ENCODE measurements around the gene NTM.

NTM gene

DNA sequence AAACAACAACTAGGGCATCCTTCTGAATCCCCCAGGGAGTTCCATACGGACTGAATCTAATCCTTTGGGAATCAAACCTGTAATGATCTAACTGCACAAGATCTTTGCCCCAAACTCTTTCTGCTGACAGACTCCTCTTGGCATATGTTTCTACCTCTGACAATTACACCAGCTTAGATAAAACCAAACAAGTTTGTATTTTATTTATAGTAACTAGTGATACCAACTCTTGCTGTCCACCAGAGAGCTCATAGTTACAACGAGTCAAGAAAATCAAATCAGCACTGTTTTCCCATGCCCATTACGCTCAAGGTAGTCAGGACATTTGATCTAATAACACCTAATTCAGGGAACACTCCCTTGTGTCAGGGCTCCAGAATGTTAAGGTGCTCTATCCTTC is 972.0 kb downstream of the NTM start:
- Histone ChIP-seq H3F3A (ENCODE audit: insufficient read depth, low read length) (no peaks in the 10 kb centered on the region), H3K4me2 (ENCODE audit: low read length) (no peak overlapping the region), H4K20me1 (ENCODE audit: insufficient read depth, low read length) (no peaks in the 10 kb centered on the region), H3K79me2 (ENCODE audit: insufficient read depth, low read length) (no peaks in the 10 kb centered on the region), H3K9me3 (ENCODE audit: low read length) (no peaks in the 10 kb centered on the region), H3K9me2 (ENCODE audit: low read depth, low read length) (no peaks in the 10 kb centered on the region), H3K9ac (ENCODE audit: low read length) (no peak overlapping the region), H3K4me3 (ENCODE audit: low read depth, low read length, poor library complexity, severe bottlenecking) (no peak overlapping the region), H2AFZ (ENCODE audit: low read length) (no peak overlapping the region), H3K27me3 (ENCODE audit: insufficient read depth, low read length) (no peaks in the 10 kb centered on the region), H3K27ac (ENCODE audit: low read depth, low read length, poor library complexity, severe bottlenecking) (no peak overlapping the region), H3K36me3 (ENCODE audit: insufficient read depth, low read length) (no peaks in the 10 kb centered on the region), H3K4me1 (ENCODE audit: insufficient read depth, low read length, severe bottlenecking) (no peaks in the 10 kb centered on the region)
- no peak for TF ChIP-seq CTCF (IDR thresholded peaks at IDR 0.05; ENCODE audit: low read length)
- TF ChIP-seq EZH2 (IDR thresholded peaks at IDR 0.05; ENCODE audit: borderline replicate concordance, low read length): no peak

DNA sequence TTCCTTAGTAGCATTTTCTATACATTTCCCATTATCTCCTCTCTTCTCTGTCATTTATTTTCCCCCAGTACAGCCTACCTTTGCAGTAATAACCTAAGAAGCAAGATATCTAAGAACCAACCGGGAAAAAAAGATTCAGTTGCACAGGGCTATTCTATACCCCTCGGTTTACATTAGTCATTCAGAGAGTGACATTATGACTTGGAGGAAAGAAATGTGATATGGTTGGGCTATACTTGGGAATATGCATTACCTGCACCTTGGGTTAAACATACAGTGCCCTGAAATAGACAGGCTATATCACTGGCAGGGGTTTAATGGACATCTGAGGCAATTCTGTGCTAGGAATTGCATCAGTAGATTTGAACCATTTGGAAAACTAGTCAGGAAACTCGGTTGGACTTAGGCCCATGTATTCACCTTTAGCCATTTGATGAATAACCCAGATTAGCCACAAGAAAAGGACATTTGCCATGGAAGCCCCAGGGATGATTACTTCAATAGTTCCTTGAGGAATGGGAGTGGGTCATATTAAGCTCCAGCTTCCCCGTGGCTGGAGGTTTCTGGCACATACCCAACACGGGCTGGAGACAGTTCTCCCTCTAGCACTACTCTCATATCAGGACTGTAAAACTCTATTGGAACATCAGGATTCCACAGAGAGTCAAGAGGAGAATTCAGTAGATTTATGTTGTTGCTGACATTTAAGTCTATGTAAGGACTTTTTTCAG is 973.2 kb downstream of the NTM start:
- Histone ChIP-seq H3F3A (ENCODE audit: insufficient read depth, low read length) (no peaks in the 10 kb centered on the region), H3K4me1 (ENCODE audit: insufficient read depth, low read length, severe bottlenecking) (no peaks in the 10 kb centered on the region), H3K79me2 (ENCODE audit: insufficient read depth, low read length) (no peaks in the 10 kb centered on the region), H3K27ac (ENCODE audit: low read depth, low read length, poor library complexity, severe bottlenecking) (no peak overlapping the region), H4K20me1 (ENCODE audit: insufficient read depth, low read length) (no peaks in the 10 kb centered on the region), H3K9ac (ENCODE audit: low read length) (no peak overlapping the region), H3K4me2 (ENCODE audit: low read length) (no peak overlapping the region), H2AFZ (ENCODE audit: low read length) (no peak overlapping the region), H3K9me2 (ENCODE audit: low read depth, low read length) (no peaks in the 10 kb centered on the region), H3K9me3 (ENCODE audit: low read length) (no peaks in the 10 kb centered on the region), H3K27me3 (ENCODE audit: insufficient read depth, low read length) (no peaks in the 10 kb centered on the region), H3K36me3 (ENCODE audit: insufficient read depth, low read length) (no peaks in the 10 kb centered on the region), H3K4me3 (ENCODE audit: low read depth, low read length, poor library complexity, severe bottlenecking) (no peak overlapping the region)
- TF ChIP-seq CTCF (IDR thresholded peaks at IDR 0.05; ENCODE audit: low read length) (no peak), EZH2 (IDR thresholded peaks at IDR 0.05; ENCODE audit: borderline replicate concordance, low read length) (no peak)

GRCh38 chr11:132346558-132347148 is 976.2 kb downstream of the NTM start:
- Histone ChIP-seq H3K4me1 (ENCODE audit: insufficient read depth, low read length, severe bottlenecking) (no peaks in the 10 kb centered on the region), H3K9ac (ENCODE audit: low read length) (no peak overlapping the region), H3K79me2 (ENCODE audit: insufficient read depth, low read length) (no peaks in the 10 kb centered on the region), H4K20me1 (ENCODE audit: insufficient read depth, low read length) (no peaks in the 10 kb centered on the region), H3K9me3 (ENCODE audit: low read length) (no peaks in the 10 kb centered on the region), H3K27me3 (ENCODE audit: insufficient read depth, low read length) (no peaks in the 10 kb centered on the region), H3K4me3 (ENCODE audit: low read depth, low read length, poor library complexity, severe bottlenecking) (no peak overlapping the region), H3K4me2 (ENCODE audit: low read length) (no peak overlapping the region), H3F3A (ENCODE audit: insufficient read depth, low read length) (no peaks in the 10 kb centered on the region), H3K9me2 (ENCODE audit: low read depth, low read length) (no peaks in the 10 kb centered on the region), H2AFZ (ENCODE audit: low read length) (no peak overlapping the region), H3K36me3 (ENCODE audit: insufficient read depth, low read length) (no peaks in the 10 kb centered on the region), H3K27ac (ENCODE audit: low read depth, low read length, poor library complexity, severe bottlenecking) (no peak overlapping the region)
- TF ChIP-seq CTCF (IDR thresholded peaks at IDR 0.05; ENCODE audit: low read length) (no peak), EZH2 (IDR thresholded peaks at IDR 0.05; ENCODE audit: borderline replicate concordance, low read length) (no peak)

All from OCI-LY1 (cell line).